ENCODE measurements around the gene KRTAP4-5. TPM values are rescaled to one million over a fixed set of nuclear protein-coding genes. Genes with fewer than 3 reads are reported as not detected.
"Not testable (repeated sequence)": the region's sequence is repeated elsewhere in the genome, so short reads cannot be mapped to it uniquely, and the experiment has no call there.

The KRTAP4-5 gene
- total and polyA plus RNA-seq, 3 donors from 2014 or later = not detected

DNA sequence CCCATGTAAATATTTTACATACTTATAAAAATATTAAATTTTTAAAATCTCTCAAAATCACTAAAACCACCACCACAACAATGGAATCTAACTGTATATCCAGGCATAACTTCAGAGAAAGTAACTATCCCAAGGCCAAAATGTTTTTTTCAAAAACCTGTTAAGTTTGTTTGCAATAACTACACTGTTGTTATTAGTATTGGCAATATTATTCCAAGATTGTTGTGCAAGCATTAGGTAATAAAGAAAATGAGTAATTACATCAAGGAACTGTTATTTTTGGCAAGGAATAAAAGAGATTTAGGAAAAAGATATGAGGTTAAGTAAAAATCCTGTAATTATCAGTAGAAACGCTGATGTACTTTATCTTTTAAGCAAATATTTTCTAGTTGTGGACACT is 22.3 kb downstream of the KRTAP4-5 start:
- 64 to 71% methylated on average over 1 of the region's 1 CpG for WGBS, 2 donors
- intact Hi-C loops (cut with DNase I; ENCODE audit: low total_unique reads) = no loop called here

DNA sequence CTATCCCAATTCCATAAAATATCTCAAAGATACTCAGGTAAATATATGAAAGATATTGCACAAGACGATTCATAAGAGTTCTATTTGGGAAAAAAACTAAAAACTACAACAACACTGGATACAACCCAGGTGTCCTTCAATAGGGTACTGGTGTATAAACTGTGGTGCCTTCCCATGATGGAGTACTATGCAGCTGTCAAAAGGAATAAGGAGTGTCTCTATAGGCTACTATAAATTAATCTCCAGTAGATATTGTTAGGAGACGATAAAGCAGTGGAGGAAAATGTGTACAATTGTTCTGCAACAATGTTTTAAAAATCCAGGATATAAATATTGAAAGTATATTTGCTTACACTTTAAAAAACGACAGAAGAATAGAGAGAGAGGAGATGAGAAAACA is 23.2 kb downstream of the KRTAP4-5 start:
- 81 to 90% methylated on average over 3 of the region's 3 CpGs for WGBS, 2 donors
- H3K9me3 ChIP-seq = no peaks in the 10 kb centered on the region
- no peaks in the 10 kb centered on the region for H3K27me3 ChIP-seq
- H3K4me3 ChIP-seq = no peak overlapping the region
- no peak overlapping the region for H3K27ac ChIP-seq
- intact Hi-C loops (cut with DNase I; ENCODE audit: low total_unique reads) = no loop called here
- H3K4me1 ChIP-seq = no peaks in the 10 kb centered on the region
- DNase-seq = no peak
- no peaks in the 10 kb centered on the region for H3K36me3 ChIP-seq (ENCODE audit: low read depth, missing control alignments)
- TF ChIP-seq, protein P1, sequence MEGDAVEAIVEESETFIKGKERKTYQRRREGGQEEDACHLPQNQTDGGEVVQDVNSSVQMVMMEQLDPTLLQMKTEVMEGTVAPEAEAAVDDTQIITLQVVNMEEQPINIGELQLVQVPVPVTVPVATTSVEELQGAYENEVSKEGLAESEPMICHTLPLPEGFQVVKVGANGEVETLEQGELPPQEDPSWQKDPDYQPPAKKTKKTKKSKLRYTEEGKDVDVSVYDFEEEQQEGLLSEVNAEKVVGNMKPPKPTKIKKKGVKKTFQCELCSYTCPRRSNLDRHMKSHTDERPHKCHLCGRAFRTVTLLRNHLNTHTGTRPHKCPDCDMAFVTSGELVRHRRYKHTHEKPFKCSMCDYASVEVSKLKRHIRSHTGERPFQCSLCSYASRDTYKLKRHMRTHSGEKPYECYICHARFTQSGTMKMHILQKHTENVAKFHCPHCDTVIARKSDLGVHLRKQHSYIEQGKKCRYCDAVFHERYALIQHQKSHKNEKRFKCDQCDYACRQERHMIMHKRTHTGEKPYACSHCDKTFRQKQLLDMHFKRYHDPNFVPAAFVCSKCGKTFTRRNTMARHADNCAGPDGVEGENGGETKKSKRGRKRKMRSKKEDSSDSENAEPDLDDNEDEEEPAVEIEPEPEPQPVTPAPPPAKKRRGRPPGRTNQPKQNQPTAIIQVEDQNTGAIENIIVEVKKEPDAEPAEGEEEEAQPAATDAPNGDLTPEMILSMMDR (IDR thresholded peaks at IDR 0.05) = no peak

More for the DNA sequence above, 22.3 kb downstream of the KRTAP4-5 start:
- Histone ChIP-seq H3K27ac (no peak overlapping the region), H3K9me3 (no peaks in the 10 kb centered on the region), H3K4me3 (no peak overlapping the region), H3K4me1 (no peaks in the 10 kb centered on the region), H3K36me3 (ENCODE audit: low read depth, missing control alignments) (no peaks in the 10 kb centered on the region), H3K27me3 (no peaks in the 10 kb centered on the region)
- DNase-seq = no peak
- TF ChIP-seq, protein P1 (IDR thresholded peaks at IDR 0.05) = no peak
- no peak for TF ChIP-seq POLR2A (IDR thresholded peaks at IDR 0.05)

DNA sequence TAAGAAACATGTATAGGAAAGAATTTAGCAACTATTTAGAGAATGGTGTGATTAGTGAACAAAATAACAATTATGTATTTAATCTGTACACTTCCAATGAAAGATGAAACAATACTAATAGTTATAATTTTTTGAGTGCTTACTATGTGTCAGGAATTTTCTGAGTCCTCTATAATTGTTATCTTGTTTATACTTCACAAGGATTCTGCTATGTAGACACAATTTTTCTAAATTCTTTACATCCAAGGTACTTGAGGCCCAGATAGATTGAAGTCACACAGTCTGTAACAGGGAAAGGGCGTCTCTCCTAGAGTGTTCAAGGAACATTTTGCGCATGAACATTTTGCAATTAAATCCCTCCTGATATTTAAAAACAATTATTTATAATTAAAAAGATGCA is 24.6 kb downstream of the KRTAP4-5 start:
- 73 to 89% methylated on average over 2 of the region's 2 CpGs for WGBS, 2 donors
- DNase-seq = no peak
- intact Hi-C loops (cut with DNase I; ENCODE audit: low total_unique reads) = no loop called here
- Histone ChIP-seq H3K4me1 (no peaks in the 10 kb centered on the region), H3K4me3 (no peak overlapping the region), H3K9me3 (no peaks in the 10 kb centered on the region), H3K36me3 (ENCODE audit: low read depth, missing control alignments) (no peaks in the 10 kb centered on the region), H3K27ac (no peak overlapping the region), H3K27me3 (no peaks in the 10 kb centered on the region)
- no peak for TF ChIP-seq POLR2A (IDR thresholded peaks at IDR 0.05)
- TF ChIP-seq, protein P1 (IDR thresholded peaks at IDR 0.05) = no peak

DNA sequence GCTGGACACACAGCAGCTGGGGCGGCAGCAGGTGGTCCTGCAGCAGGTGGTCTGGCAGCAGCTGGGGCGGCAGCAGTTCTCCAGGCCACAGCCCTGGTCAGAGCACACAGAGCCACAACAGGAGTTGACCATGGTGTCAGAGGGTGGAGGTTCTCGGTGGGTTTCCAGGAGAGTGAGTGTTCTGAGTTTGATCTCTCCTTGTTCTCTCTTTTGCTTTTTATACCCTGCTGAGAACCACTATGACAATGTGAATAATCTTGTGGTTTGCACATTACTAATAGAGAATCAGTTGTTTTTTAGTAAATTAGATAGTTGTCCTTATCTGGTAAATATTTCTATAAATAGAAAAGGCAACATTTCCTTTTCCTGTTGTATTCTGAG is 25.6 kb downstream of the KRTAP4-5 start, which contains the start of gene KRTAP4-12:
Gene KRTAP4-12, minus strand, starts transcription at position 192 of the 381 bp plus-strand sequence. Its CDS starts 60 bp downstream, at position 132.
- H3K4me1 ChIP-seq; H3K36me3 ChIP-seq (ENCODE audit: low read depth, missing control alignments); H3K9me3 ChIP-seq; H3K27me3 ChIP-seq; intact Hi-C loops (cut with DNase I; ENCODE audit: low total_unique reads); H3K27ac ChIP-seq; DNase-seq; H3K4me3 ChIP-seq: not testable (repeated sequence)
- WGBS, 2 donors = 75 to 97% methylated on average over 2 to 3 of the region's 3 CpGs

DNA sequence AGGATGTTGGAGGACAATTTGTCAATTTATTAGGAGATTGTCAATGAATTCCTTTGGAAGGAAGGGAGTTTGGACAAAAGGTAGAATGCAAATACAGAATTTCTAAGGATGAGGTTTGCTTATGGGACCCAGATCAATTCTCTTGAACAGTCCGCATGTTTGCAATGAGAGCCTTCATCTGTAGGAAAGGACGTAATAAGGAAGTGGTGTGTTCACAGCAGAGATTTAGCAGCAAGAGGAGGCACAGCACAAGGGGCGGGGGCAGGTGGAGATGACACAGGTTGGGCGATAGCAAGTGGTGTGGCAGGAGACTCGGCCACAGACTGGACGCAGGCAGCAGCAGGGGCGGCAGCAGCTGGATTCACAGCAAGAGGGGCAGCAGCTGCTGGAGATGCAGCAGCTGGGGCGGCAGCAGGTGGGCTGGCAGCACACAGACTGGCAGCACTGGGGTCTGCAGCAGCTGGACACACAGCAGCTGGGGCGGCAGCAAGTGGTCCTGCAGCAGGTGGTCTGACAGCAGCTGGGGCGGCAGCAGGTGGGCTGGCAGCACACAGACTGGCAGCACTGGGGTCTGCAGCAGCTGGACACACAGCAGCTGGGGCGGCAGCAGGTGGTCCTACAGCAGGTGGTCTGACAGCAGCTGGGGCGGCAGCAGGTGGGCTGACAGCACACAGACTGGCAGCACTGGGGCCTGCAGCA is 26.2 kb downstream of the KRTAP4-5 start:
- 84 to 88% methylated on average over 8 to 12 of the region's 12 CpGs for WGBS, 2 donors
- H3K4me1 ChIP-seq; H3K4me3 ChIP-seq; intact Hi-C loops (cut with DNase I; ENCODE audit: low total_unique reads); H3K9me3 ChIP-seq; H3K36me3 ChIP-seq (ENCODE audit: low read depth, missing control alignments); DNase-seq; H3K27me3 ChIP-seq; H3K27ac ChIP-seq: not testable (repeated sequence)

DNA sequence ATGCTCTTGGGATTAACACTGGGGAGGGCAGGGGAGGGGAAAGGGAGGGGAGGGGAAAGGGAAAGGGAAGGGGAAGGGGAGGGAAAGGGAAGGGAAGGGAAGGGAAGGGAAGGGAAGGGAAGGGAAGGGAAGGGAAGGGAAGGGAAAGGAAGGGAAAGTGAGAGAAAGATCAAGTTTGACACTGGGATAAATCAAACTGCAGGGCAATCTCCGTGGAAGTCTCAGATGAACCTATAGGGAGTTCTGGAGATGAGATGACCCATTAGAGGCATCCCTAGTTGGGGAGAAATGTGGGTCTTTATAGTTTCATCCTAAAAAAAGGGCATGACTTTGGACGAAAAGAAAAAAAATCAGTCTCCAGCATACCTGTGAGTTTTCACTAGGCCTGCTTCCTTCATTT is 27.9 kb downstream of the KRTAP4-5 start:
- TF ChIP-seq POLR2A (IDR thresholded peaks at IDR 0.05) = no peak
- TF ChIP-seq, protein P1 (IDR thresholded peaks at IDR 0.05) = no peak
- WGBS, 2 donors = 88 to 92% methylated on average over 2 of the region's 2 CpGs
- Histone ChIP-seq H3K9me3 (no peaks in the 10 kb centered on the region), H3K4me1 (no peaks in the 10 kb centered on the region), H3K4me3 (no peak overlapping the region), H3K27ac (no peak overlapping the region), H3K27me3 (no peaks in the 10 kb centered on the region), H3K36me3 (ENCODE audit: low read depth, missing control alignments) (no peaks in the 10 kb centered on the region)
- no peak for DNase-seq
- intact Hi-C loops (cut with DNase I; ENCODE audit: low total_unique reads) = no loop called here

DNA sequence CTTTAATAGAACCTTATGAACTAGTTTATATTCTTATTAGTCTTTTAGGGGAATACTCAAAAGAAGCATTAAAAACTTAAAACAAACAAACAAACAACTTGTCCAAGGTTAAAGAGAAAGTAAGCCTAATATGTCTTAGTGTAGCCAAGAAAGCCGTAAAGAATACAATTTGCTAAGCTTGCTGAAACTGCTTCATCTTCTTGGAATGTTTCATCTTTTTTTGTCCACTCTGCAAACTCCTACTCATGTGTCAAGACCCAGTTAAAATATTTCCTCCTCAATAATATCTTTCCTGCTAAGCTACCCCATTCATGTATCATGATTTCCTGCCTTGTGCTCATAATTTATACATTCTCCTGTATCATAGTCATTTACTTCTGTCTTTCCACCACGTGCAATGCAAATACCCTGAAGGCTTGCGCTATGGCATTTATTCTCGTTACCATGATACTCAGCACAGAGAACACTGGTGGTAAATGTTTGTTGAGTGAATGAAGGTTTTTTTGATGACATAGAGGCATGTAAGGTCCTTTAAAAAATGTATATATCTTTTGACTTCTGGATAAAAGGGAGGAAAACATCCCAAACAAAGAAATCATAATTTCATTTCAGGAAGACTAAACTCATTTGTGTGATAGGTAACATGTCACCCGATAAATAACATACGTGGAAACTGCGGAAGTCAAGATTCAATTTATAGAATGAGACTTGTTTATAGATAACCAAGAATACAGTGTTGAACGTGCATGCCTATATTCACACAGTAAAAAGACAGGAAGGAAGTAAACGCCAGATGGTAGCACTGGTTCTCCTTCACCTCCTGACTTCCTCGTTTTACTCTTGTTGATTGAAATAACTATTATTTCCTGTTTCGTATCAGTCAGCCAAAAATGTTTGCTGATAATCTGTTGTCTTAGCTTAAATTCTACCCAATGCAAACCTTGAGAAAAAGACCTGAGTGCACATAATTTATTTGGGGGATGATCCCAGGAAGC is 29.6 kb downstream of the KRTAP4-5 start:
- DNase-seq; H3K36me3 ChIP-seq (ENCODE audit: low read depth, missing control alignments); H3K27me3 ChIP-seq; H3K4me3 ChIP-seq; H3K27ac ChIP-seq; intact Hi-C loops (cut with DNase I; ENCODE audit: low total_unique reads); H3K4me1 ChIP-seq; H3K9me3 ChIP-seq: not testable (repeated sequence)
- 67 to 71% methylated on average over 11 of the region's 11 CpGs for WGBS, 2 donors

All from testis (tissue), 3 donors.